ENCODE results near the gene PODN. TPM values are rescaled to one million over a fixed set of nuclear protein-coding genes. Genes with fewer than 3 reads are reported as not detected.

Gene PODN
- total RNA-seq, 6 experiments from 2014 or later = 2.8 to 9.8 (median 5.1) TPM

DNA sequence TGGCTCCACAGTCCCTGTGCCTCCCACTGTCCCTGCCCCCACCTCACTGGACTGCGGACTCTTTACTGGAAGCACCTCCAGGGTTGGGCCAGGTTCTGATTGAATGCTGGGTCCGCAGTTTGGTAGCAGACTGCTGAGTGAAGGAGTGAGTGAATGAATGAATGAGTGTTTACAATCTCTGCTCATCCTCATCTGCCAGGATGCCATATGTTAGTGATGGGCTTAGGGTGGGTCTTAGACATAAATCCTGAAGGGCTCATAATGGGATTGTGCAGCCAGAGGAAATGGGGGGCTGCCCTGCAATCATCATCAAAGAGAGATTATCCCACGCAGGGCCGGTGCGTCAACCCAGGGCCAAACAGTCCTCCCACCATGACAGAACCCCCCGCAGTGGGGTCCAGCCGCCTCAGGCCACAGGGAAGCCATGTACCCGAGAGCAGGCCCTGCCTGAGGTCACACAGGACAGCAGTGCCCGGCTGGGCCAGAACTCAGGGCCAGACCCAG lies 54.3 kb downstream of the PODN start:
- ATAC-seq = no peak
- WGBS (ENCODE audit: insufficient coverage, low coverage, low lambda C conversion rate, missing lambda C conversion rate) = 57% methylated on average over 1 of the region's 9 CpGs
- no peak overlapping the region for H3K27ac ChIP-seq
- no peaks in the 10 kb centered on the region for H3K27me3 ChIP-seq
- intact Hi-C loops (cut with DNase I) = no loop called here
- no peak for DNase-seq
- H3K4me1 ChIP-seq = peaks cover 0 to 14% (median under 1%) of the 10 kb centered on the region in 4 donors
- no peaks in the 10 kb centered on the region for H3K9me3 ChIP-seq
- TF ChIP-seq, protein P1, sequence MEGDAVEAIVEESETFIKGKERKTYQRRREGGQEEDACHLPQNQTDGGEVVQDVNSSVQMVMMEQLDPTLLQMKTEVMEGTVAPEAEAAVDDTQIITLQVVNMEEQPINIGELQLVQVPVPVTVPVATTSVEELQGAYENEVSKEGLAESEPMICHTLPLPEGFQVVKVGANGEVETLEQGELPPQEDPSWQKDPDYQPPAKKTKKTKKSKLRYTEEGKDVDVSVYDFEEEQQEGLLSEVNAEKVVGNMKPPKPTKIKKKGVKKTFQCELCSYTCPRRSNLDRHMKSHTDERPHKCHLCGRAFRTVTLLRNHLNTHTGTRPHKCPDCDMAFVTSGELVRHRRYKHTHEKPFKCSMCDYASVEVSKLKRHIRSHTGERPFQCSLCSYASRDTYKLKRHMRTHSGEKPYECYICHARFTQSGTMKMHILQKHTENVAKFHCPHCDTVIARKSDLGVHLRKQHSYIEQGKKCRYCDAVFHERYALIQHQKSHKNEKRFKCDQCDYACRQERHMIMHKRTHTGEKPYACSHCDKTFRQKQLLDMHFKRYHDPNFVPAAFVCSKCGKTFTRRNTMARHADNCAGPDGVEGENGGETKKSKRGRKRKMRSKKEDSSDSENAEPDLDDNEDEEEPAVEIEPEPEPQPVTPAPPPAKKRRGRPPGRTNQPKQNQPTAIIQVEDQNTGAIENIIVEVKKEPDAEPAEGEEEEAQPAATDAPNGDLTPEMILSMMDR (IDR thresholded peaks at IDR 0.05) = no peak
- no peak for TF ChIP-seq POLR2A (IDR thresholded peaks at IDR 0.05)
- H3K36me3 ChIP-seq = no peaks in the 10 kb centered on the region
- no peak overlapping the region for H3K4me3 ChIP-seq

DNA sequence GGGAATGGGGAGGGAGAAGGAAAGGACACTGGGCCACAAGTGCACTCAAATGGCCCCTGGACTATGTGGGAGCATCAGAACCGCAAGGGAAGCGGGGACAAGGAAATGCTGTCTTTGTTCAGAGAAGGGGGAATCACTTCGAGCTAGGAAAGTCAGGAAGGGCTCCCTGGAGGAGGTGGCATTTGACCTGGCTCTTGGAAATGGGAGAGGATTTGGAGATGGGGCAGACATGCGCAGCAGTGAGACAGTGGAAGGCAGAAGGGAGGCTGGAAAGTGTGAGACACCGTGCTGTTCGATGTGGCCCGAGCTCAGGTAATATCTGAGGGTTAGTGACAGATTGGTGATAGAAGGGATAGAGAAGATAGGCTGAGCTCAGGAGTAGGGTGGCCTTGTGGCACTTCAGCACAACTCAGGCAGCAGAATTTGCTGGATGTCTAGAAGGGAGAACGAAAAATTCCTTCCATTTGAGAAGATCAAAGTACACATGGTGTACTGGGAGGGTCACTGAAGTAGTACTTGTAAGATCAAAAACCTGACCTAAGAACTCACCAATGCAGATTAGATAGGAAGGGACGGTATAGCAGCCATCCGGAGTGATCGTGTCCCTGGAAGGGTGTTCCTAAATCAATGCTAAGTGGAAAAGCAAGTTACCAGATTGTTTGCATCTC lies 55.1 kb downstream of the PODN start:
- no peak for ATAC-seq
- Histone ChIP-seq H3K36me3 (no peaks in the 10 kb centered on the region), H3K27ac (no peak overlapping the region), H3K27me3 (no peaks in the 10 kb centered on the region), H3K4me3 (no peak overlapping the region), H3K4me1 (peaks cover 0 to 7% (median 0%) of the 10 kb centered on the region in 4 donors), H3K9me3 (no peaks in the 10 kb centered on the region)
- no peak for TF ChIP-seq POLR2A (IDR thresholded peaks at IDR 0.05)
- TF ChIP-seq, protein P1 (IDR thresholded peaks at IDR 0.05) = no peak
- no peak for DNase-seq
- WGBS (ENCODE audit: insufficient coverage, low coverage, low lambda C conversion rate, missing lambda C conversion rate) = 82% methylated on average over 10 of the region's 11 CpGs
- intact Hi-C loops (cut with DNase I) = no loop called here

GRCh38 chr1:53117836-53118235 lies 55.8 kb downstream of the PODN start:
- TF ChIP-seq, protein P1 (IDR thresholded peaks at IDR 0.05) = no peak
- TF ChIP-seq POLR2A (IDR thresholded peaks at IDR 0.05) = no peak
- Histone ChIP-seq H3K27ac (no peak overlapping the region), H3K4me1 (peaks cover 0 to 6% (median 0%) of the 10 kb centered on the region in 4 donors), H3K27me3 (no peaks in the 10 kb centered on the region), H3K4me3 (no peak overlapping the region), H3K9me3 (no peaks in the 10 kb centered on the region), H3K36me3 (no peaks in the 10 kb centered on the region)
- ATAC-seq (no peak), DNase-seq (no peak)
- WGBS (ENCODE audit: insufficient coverage, low coverage, low lambda C conversion rate, missing lambda C conversion rate) = 67% methylated on average over 1 of the region's 9 CpGs
- intact Hi-C loops (cut with DNase I) = no loop called here

- no peak overlapping the region for H3K27ac ChIP-seq
- intact Hi-C loops (cut with DNase I) = no loop called here
- no peak for DNase-seq
- no peaks in the 10 kb centered on the region for H3K9me3 ChIP-seq
- no peak overlapping the region for H3K4me3 ChIP-seq
- no peaks in the 10 kb centered on the region for H3K27me3 ChIP-seq
- H3K4me1 ChIP-seq = no peaks in the 10 kb centered on the region
- WGBS (ENCODE audit: insufficient coverage, low coverage, low lambda C conversion rate, missing lambda C conversion rate) = 100% methylated on average over 2 of the region's 12 CpGs
- H3K36me3 ChIP-seq = no peaks in the 10 kb centered on the region
- ATAC-seq = no peak
- TF ChIP-seq, protein P1 (IDR thresholded peaks at IDR 0.05) = no peak
- TF ChIP-seq POLR2A (IDR thresholded peaks at IDR 0.05) = no peak
These were observed 58.6 kb downstream of the PODN start for GRCh38 chr1:53120659-53121058.
